ENCODE data around the gene PDE4B. TPM values are rescaled to one million over a fixed set of nuclear protein-coding genes. Genes with fewer than 3 reads are reported as not detected.

The PDE4B gene
- polyA plus RNA-seq, 1 donor (not counting 4 experiments of a cell fraction or from before 2014, with no cell fraction given), result 0.29 TPM

DNA sequence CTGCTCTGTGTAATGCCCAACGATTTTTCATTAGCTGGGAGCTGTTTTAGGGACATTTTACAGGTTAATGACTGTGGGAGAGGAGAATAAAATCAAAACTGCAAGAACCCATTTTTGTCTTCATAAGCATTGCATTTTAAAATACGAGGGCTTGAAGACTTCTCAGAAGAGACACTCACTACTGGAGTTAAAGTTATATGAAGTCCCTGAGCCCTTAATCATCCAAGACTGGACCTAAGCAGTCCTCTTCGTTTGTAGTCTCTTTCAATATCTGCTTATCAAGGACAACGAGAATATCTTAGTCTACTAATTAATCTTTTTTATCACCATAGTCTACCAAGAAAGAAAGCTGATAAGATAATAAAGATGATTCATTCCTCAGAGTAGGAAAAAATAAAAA, 564.3 kb downstream of the PDE4B start:
- no peaks in the 10 kb centered on the region for H3K4me1 ChIP-seq (ENCODE audit: control insufficient read depth, extremely low read depth, insufficient read depth, low read length)
- dilution Hi-C loops (cut with MboI; ENCODE audit: extremely low pct_ligation_motif_present, low sequenced_read_pairs), result no loop called here
- H3K9ac ChIP-seq (ENCODE audit: control insufficient read depth, extremely low read depth, insufficient read depth, low read length), result no peak overlapping the region
- DNase-seq (ENCODE audit: low read depth, low spot score) (no peak), FAIRE-seq (no peak)
- H3K4me2 ChIP-seq (ENCODE audit: control insufficient read depth, extremely low read depth, insufficient read depth, low read depth, low read length), result no peak overlapping the region
- TF ChIP-seq, protein P1, sequence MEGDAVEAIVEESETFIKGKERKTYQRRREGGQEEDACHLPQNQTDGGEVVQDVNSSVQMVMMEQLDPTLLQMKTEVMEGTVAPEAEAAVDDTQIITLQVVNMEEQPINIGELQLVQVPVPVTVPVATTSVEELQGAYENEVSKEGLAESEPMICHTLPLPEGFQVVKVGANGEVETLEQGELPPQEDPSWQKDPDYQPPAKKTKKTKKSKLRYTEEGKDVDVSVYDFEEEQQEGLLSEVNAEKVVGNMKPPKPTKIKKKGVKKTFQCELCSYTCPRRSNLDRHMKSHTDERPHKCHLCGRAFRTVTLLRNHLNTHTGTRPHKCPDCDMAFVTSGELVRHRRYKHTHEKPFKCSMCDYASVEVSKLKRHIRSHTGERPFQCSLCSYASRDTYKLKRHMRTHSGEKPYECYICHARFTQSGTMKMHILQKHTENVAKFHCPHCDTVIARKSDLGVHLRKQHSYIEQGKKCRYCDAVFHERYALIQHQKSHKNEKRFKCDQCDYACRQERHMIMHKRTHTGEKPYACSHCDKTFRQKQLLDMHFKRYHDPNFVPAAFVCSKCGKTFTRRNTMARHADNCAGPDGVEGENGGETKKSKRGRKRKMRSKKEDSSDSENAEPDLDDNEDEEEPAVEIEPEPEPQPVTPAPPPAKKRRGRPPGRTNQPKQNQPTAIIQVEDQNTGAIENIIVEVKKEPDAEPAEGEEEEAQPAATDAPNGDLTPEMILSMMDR (optimal IDR thresholded peaks at IDR 0.05 in 1 of 3, IDR thresholded peaks at IDR 0.05 in 1 of 3, conservative IDR thresholded peaks at IDR 0.05 in 1 of 3; ENCODE audit: extremely low read depth in 1 of 3, insufficient read depth in 2 of 3, low read length in 3 of 3), result no peak
- TF ChIP-seq EZH2 (IDR thresholded peaks at IDR 0.05; ENCODE audit: low read length), result no peak
- H2AFZ ChIP-seq (ENCODE audit: control insufficient read depth, low read length), result no peak overlapping the region
- no peak overlapping the region for H3K4me3 ChIP-seq (ENCODE audit: control insufficient read depth in 2 of 3, extremely low read depth in 1 of 3, insufficient read depth in 2 of 3, low read depth in 1 of 3, low read length in 3 of 3)
- H3K36me3 ChIP-seq (ENCODE audit: control insufficient read depth in 2 of 2, extremely low read depth in 1 of 2, insufficient read depth in 2 of 2, low read length in 2 of 2), result no peaks in the 10 kb centered on the region
- peaks cover 6% of the 10 kb centered on the region for H3K27me3 ChIP-seq (ENCODE audit: control insufficient read depth, extremely low read depth, insufficient read depth, low read length)
- no peaks in the 10 kb centered on the region for H3K9me3 ChIP-seq (ENCODE audit: control insufficient read depth, low read depth, low read length)
- no peak overlapping the region for H3K27ac ChIP-seq (ENCODE audit: control insufficient read depth, insufficient read depth, low read length)
- no peaks in the 10 kb centered on the region for H3K79me2 ChIP-seq (ENCODE audit: control insufficient read depth, insufficient read depth, low read length)
- H3K9me1 ChIP-seq (ENCODE audit: control insufficient read depth, extremely low read depth, insufficient read depth, low read length), result no peaks in the 10 kb centered on the region
- no peaks in the 10 kb centered on the region for H4K20me1 ChIP-seq (ENCODE audit: control insufficient read depth, extremely low read depth, insufficient read depth, low read length)

DNA sequence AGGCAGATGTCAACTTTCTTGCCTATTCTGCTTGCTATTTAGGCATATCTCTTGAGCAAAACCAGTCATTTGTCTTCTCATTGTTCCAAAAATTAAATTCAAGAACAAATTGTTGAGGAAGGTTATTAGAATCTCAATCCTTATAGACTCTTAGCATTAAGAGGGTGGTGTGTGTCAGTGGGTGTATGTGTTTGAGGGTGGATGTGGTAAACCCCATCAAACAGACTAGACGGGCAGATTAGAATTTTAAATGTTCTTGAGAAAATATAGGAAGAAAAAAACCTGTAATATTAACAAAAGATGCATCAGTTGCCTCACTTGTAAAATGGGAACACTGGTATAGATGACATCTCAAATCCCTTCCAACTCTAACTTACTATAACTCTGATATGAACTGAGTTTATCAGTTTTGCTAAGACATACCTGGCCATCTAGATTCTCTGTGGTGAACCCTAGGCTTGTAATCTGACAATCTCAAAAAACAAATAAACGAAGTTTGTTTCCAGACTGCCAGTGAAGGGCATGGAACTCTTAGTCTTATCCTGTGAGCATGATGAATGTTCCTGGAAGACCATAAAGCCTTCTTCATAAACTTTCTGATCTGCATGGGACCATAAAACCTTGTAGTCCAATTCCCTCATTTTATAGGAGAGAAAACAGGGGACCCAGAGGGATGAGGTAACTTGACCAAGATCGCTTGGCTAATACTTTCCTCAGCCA, 564.9 kb downstream of the PDE4B start:
- Histone ChIP-seq H3K27me3 (ENCODE audit: control insufficient read depth, extremely low read depth, insufficient read depth, low read length) (peaks cover 6% of the 10 kb centered on the region), H3K4me2 (ENCODE audit: control insufficient read depth, extremely low read depth, insufficient read depth, low read depth, low read length) (no peak overlapping the region), H3K9ac (ENCODE audit: control insufficient read depth, extremely low read depth, insufficient read depth, low read length) (no peak overlapping the region), H3K27ac (ENCODE audit: control insufficient read depth, insufficient read depth, low read length) (no peak overlapping the region), H3K4me3 (ENCODE audit: control insufficient read depth in 2 of 3, extremely low read depth in 1 of 3, insufficient read depth in 2 of 3, low read depth in 1 of 3, low read length in 3 of 3) (no peak overlapping the region), H3K79me2 (ENCODE audit: control insufficient read depth, insufficient read depth, low read length) (no peaks in the 10 kb centered on the region), H3K36me3 (ENCODE audit: control insufficient read depth in 2 of 2, extremely low read depth in 1 of 2, insufficient read depth in 2 of 2, low read length in 2 of 2) (no peaks in the 10 kb centered on the region), H4K20me1 (ENCODE audit: control insufficient read depth, extremely low read depth, insufficient read depth, low read length) (no peaks in the 10 kb centered on the region), H3K9me3 (ENCODE audit: control insufficient read depth, low read depth, low read length) (no peaks in the 10 kb centered on the region), H2AFZ (ENCODE audit: control insufficient read depth, low read length) (no peak overlapping the region), H3K4me1 (ENCODE audit: control insufficient read depth, extremely low read depth, insufficient read depth, low read length) (no peaks in the 10 kb centered on the region), H3K9me1 (ENCODE audit: control insufficient read depth, extremely low read depth, insufficient read depth, low read length) (no peaks in the 10 kb centered on the region)
- dilution Hi-C loops (cut with MboI; ENCODE audit: extremely low pct_ligation_motif_present, low sequenced_read_pairs), result no loop called here
- DNase-seq (ENCODE audit: low read depth, low spot score) (no peak), FAIRE-seq (no peak)
- TF ChIP-seq EZH2 (IDR thresholded peaks at IDR 0.05; ENCODE audit: low read length), result no peak
- TF ChIP-seq, protein P1 (optimal IDR thresholded peaks at IDR 0.05 in 1 of 3, IDR thresholded peaks at IDR 0.05 in 1 of 3, conservative IDR thresholded peaks at IDR 0.05 in 1 of 3; ENCODE audit: extremely low read depth in 1 of 3, insufficient read depth in 2 of 3, low read length in 3 of 3), result no peak

Data from keratinocyte (primary cell).